Adrenal gland (tissue), 5 donors: ENCODE measurements around the gene ZMYND8.

Experiments used
- CTCF ChIP-seq, 6 experiments: fragments of 450-650 bp in 4 of 6; fragments of 200-600 bp in 2 of 6; sonication (generic) in 1 of 6; IDR thresholded peaks; 1 replicate in 5 of 6; 2 replicates in 1 of 6; pipeline versions ENCODE4 v1.5.1 to v1.8.0; 2016 to 2021; ENCODE audit warnings: antibody characterized with exemption in 6 of 6, mild to moderate bottlenecking in 2 of 6, moderate library complexity in 1 of 6
- POLR2A ChIP-seq, 2 donors: fragments of 450-650 bp; IDR thresholded peaks; one replicate each; pipeline ENCODE4 v1.6.1; 2017; ENCODE audit warnings: antibody characterized with exemption in 2 of 2, mild to moderate bottlenecking in 2 of 2, moderate library complexity in 1 of 2
- donor health status: DM: no; HTN: no; CAD: no.

DNA sequence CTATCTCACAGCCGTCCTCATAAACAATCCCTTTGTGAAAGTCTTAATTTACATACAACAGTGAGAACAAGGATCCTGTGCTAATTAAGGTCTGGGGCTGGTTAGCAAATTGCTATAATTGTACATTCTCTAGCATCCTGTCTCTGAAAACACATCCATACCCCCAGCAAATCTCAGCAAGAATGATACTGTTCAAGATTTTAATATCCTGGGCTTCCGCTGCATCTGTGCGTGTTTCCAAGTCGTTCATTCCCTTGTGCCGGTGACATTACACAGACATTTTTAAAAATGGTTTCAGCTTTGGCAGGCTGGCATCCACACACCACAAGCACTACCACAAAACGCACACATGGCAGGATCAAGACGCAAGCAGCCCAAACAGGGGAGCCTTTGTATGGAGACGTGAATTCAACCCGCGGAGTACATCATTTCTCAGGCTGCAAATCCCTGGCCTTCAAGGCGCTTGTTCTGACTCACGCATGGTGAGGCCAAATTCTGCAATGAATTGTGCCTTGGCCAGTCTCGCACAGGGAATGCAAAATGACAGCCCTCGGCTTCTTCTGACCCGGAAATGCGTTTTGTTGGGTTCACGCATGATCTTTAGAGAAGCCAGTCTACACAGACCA, 20.3 kb downstream of the ZMYND8 start:
- TF ChIP-seq POLR2A (IDR thresholded peaks at IDR 0.05) = peak in 1 of 2 donors; percentile 75
- no peak for TF ChIP-seq CTCF (IDR thresholded peaks at IDR 0.05)
